ENCODE measurements around the gene PHGDH.

Gene PHGDH

GRCh38 chr1:119732465-119733168 lies 20.9 kb downstream of the PHGDH start:
- no peak for DNase-seq (ENCODE audit: low read depth)

DNA sequence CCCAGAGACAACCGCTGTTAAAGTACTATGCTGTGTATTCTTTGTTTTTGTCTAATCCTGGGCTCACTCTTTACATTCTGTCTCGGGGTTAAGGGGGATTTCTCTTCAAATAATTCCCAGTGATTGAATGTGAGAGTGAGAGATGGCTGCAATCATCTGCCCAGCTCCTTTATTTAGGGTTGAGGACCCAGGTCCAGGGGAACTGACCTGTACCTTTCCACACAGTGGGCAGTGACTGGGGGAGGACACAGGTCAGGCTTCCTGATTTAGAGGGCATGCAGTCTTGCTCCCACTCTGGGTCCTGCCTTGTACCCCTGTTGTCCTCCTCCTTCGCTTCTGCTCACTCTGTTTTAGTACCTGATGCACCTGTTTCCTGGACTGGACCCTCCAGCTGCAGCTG lies 22.0 kb downstream of the PHGDH start:
- no peak for DNase-seq (ENCODE audit: low read depth)

GRCh38 chr1:119735217-119735616 lies 23.5 kb downstream of the PHGDH start:
- no peak for DNase-seq (ENCODE audit: low read depth)

DNA sequence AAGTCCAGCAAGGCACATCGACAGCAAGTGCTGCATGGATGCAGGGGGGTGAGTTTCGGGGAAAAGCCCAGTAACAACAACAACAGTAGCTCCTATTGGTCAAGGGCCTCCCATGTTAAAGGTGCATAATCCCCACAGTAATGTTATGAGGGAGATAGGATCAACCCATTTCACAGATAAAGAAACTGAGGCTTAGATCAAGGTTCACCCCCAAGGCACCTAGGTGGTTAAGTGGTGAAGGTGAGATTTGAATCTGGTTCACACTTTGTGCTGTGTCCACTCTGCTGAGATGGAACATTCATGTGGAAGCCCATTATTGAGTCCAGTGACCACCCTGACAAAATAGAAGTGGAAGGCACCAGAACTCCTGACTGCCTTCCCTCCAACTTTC lies 24.9 kb downstream of the PHGDH start:
- no peak for DNase-seq (ENCODE audit: low read depth)

- DNase-seq (ENCODE audit: low read depth), result no peak
Observed at GRCh38 chr1:119737040-119737682, 25.4 kb downstream of the PHGDH start.

GRCh38 chr1:119738100-119738720 lies 26.5 kb downstream of the PHGDH start:
- DNase-seq (ENCODE audit: low read depth), result no peak

DNA sequence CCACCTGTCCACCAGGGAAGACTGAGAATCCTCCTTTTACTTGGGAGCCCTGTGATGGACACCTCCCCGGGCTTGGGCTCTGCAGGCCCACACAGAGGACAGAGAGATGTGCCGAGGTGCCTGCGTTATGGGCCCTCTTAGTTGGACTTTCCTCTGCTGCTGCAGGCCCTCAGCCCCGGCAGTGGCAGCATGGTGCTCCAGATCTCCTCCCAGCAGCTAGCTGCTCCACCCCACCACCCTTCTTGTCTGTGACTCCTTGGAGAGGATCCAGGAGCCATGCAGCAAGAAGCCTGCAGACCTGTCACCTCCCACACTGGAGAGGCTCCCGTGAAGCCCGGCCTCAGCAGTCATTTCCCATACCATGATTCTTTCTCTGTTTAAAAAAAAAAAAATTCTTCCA lies 27.4 kb downstream of the PHGDH start:
- no peak for DNase-seq (ENCODE audit: low read depth)

- no peak for DNase-seq (ENCODE audit: low read depth)
Observed at GRCh38 chr1:119740261-119740660, 28.5 kb downstream of the PHGDH start.

GRCh38 chr1:119740896-119741780 lies 29.4 kb downstream of the PHGDH start:
- no peak for DNase-seq (ENCODE audit: low read depth)

DNA sequence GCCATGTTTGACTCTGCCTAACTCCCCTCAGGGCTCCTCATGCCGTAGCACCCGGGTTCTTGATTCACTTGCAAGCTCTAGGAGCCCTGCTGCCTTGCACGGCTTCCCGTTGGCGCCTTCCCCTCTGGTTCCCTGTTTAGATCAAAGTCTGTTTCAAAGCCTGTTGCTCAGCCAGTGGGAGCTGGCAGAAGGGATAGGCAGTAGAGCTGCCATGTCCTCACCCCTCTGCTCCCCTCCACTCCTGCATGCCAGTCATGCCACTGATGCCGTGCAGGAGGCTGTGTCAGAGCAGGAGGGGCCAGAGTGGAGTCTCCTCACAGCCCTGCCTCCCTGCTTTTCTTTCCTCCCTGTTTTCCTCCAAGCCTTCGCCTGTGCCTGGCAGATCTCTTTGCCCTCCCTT lies 30.5 kb downstream of the PHGDH start:
- no peak for DNase-seq (ENCODE audit: low read depth)

DNA sequence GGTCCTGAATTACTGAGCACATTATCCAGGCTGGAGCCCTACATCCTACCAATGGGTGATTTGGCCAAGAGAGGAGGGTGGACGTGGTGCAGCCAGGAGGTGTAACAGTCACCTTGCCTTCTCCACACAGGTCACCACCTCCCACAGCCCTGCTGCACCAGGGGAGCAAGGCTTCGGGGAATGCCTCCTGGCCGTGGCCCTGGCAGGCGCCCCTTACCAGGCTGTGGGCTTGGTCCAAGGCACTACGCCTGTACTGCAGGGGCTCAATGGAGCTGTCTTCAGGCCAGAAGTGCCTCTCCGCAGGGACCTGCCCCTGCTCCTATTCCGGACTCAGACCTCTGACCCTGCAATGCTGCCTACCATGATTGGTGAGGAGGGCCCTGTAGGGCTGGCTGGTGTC lies 30.9 kb downstream of the PHGDH start:
- no peak for DNase-seq (ENCODE audit: low read depth)

- no peak for DNase-seq (ENCODE audit: low read depth)
Observed at GRCh38 chr1:119743308-119743707, 31.6 kb downstream of the PHGDH start.

GRCh38 chr1:119743776-119744597 lies 32.3 kb downstream of the PHGDH start:
- DNase-seq (ENCODE audit: low read depth), result peak; percentile 28

- DNase-seq (ENCODE audit: low read depth), result no peak
Observed at GRCh38 chr1:119744598-119744942, 32.8 kb downstream of the PHGDH start.

DNA sequence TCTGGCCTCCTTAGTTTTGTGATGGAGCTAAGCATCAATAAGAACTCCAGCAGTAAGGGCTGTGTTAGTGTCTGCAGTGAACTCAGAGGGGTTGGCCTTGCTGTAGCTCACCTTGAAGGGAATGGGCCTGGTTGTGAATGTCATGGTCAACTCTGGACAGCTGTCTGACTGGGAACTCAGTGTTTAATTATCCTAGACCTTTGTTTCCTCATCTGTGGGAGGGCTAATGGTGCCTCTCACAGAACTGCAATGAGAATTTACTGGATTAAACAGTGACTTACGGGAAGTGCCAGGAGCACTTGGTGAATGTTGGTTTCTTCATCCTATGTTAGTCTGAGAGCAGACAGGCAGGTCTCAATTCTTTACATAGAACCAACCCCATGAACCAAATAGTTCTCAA lies 33.3 kb downstream of the PHGDH start:
- no peak for DNase-seq (ENCODE audit: low read depth)

DNA sequence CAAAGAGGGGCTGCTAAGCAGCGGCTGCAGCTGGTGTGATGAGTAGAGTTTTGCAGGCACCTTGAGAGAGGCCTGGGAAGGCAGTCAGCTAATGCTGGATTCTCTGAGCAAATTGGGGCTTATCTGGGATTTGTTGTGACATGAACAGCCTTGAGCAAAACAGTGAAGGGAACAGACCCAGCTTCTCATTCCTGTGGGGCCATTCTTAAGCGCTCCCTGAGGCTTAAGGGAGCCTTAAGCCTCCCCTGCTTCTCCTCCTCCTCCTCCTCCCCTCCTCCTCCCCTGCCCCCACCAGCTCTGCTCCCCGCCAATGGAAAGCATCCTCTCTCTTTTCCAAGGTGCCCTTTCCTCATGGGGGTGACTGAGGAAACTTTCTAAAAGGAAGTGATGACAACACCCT lies 35.7 kb downstream of the PHGDH start:
- no peak for DNase-seq (ENCODE audit: low read depth)

DNA sequence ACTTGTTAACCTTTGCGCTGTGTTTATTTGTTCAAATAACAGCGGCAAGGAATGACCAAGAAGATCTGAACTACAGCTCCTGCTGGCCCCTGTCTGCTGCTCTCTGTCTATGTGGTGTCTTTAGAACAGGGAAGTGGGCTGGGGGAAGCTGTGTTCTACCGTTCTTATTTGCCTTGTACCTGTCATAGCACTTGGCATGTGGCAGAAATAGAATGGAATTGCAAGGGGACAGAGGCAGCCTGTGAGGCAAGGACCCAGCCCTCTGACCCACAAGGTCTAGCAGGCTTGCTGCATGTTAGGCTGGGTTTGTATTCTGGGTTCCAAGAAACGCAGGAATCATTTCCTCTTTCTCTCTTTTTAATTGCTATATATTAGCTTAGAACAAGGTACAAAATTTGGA lies 36.3 kb downstream of the PHGDH start:
- no peak for DNase-seq (ENCODE audit: low read depth)

GRCh38 chr1:119752592-119752991 lies 40.9 kb downstream of the PHGDH start:
- no peak for DNase-seq (ENCODE audit: low read depth)

DNA sequence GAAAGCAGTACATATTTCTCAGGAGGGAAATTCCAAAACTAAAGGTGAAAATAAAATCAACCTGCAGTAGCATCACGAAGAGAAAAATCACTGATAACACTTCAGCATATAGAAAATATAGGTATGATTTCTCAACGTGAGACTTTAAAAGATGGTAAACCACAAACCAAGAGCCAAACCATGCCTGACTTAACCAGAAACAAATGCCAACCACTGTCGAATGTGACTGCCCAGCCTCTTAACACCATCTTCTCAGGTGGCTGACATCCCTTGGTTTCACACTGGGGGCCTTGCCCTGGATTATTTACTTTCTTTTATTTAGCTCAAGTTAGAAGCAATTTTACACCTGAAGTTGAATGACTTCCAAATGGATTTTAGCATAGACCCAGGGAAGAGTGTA lies 46.9 kb downstream of the PHGDH start:
- DNase-seq (ENCODE audit: low read depth), result no peak

DNA sequence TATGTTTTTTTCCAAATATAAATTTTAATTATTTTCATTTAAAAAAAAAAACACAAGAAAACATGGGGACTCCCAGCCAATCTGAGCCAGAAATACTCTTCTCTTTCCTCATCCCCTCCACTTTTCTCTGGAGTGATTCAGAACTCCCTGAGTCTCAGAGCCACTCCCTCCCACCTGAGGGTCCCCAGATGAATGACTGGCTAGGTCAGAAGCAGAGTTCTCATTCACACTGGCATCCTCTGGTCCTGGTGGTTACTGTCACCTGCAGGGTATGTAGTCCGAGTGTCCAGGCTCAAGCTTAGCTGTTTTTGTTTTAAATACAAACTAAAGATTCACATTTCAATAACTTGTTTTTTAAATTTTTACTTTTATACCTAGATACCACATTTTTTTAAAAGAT lies 50.7 kb downstream of the PHGDH start:
- no peak for DNase-seq (ENCODE audit: low read depth)

DNA sequence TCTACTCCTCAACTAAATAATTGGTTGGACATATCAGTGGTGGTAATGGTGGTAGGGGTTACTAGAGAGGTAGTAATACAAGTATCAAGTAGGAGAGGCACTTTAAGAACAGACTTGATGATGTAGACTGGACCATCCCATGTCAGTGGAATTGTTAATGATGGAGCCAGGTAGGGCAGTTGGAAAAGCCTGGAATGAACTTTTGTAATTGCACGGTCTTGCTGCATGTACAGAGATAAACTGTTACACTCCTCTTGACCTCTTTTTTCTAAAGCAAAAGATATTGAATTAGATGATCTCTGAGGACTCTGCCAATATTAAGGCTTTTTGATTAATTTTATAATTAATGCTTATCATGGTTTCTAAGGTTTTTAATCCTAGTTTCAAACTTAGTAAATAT lies 51.2 kb downstream of the PHGDH start:
- DNase-seq (ENCODE audit: low read depth), result no peak

DNA sequence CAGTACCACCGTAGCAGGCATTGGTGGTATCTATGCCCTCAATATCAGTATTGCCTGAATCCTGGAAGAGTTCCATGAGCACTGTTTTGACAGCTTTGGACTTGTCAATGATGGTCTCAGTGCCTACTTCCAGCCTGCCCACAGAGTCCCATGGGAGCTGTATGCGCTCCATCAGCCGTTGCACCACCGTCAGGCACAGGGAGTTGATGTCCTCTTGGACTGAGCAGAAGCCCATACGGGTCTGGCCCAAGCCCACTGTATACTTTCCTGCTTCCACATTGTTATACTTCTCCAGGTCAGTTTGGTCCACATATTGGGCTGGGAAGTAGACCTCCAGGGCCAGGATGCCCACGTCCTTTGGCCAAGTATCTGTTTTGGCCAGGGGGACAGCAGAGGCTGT lies 52.5 kb downstream of the PHGDH start:
- DNase-seq (ENCODE audit: low read depth), result no peak
